OCI-LY3 (cell line): Measurements from ENCODE around the gene DIPK1B.
"Not testable (repeated sequence)": the region's sequence is repeated elsewhere in the genome, so short reads cannot be mapped to it uniquely, and the experiment has no call there.

Experiments
- H2AFZ ChIP-seq: fragments of 200-600, 300-600 bp; shearing (Covaris generic); 2 replicates; pipeline ENCODE4 v1.6.0; 2014; ENCODE audit warnings: antibody characterized with exemption, low read depth, low read length
- H3K27ac ChIP-seq: fragments of 200-600, 300-600 bp; sonication (generic); 2 replicates; pipeline ENCODE4 v1.5.1; 2014; ENCODE audit warnings: mild to moderate bottlenecking, low read length, moderate library complexity, mixed read lengths
- H3K27me3 ChIP-seq: fragments of 200-600, 300-600 bp; sonication (generic); 2 replicates; pipeline ENCODE4 v1.6.1; 2014; ENCODE audit warnings: low read depth, low read length, mixed read lengths
- H3K36me3 ChIP-seq: fragments of 200-600, 300-600 bp; sonication (generic); replicated peaks from 2 replicates; pipeline ENCODE3; 2014; ENCODE audit warnings: low read depth, low read length, mixed read lengths
- H3K4me1 ChIP-seq: fragments of 300-600, 200-600 bp; sonication (generic); 2 replicates; pipeline ENCODE4 v1.6.1; 2014; ENCODE audit warnings: low read length, mixed read lengths
- H3K4me2 ChIP-seq: fragments of 200-600, 300-600 bp; sonication (generic); 2 replicates; pipeline ENCODE4 v1.6.1; 2014; ENCODE audit warnings: low read length, mixed read lengths
- H3K4me3 ChIP-seq: fragments of 300-600, 200-600 bp; sonication (generic); 2 replicates; pipeline ENCODE4 v1.5.1; 2014; ENCODE audit warnings: antibody characterized with exemption, mild to moderate bottlenecking, low read length, moderate library complexity
- H3K79me2 ChIP-seq: fragments of 300-600, 200-600 bp; shearing (Covaris generic); 2 replicates; pipeline ENCODE4 v1.6.1; 2014; ENCODE audit warnings: mild to moderate bottlenecking, low read length, mixed read lengths
- H3K9ac ChIP-seq: fragments of 300-600, 200-600 bp; shearing (Covaris generic); 2 replicates; pipeline ENCODE4 v1.6.0; 2014; ENCODE audit warnings: mild to moderate bottlenecking, low read length, moderate library complexity
- H3K9me3 ChIP-seq: fragments of 200-600, 300-600 bp; shearing (Covaris generic); 2 replicates; pipeline ENCODE4 v1.6.1; 2014; ENCODE audit warnings: low read length, mixed read lengths; ENCODE audit not compliant: insufficient read depth
- H4K20me1 ChIP-seq: fragments of 200-600, 300-600 bp; sonication (generic); 2 replicates; pipeline ENCODE4 v1.6.1; 2016; ENCODE audit warnings: low read length, mixed read lengths; ENCODE audit not compliant: insufficient read depth
- CTCF ChIP-seq: fragments of 200-600, 300-600 bp; sonication (generic); IDR thresholded peaks from 2 replicates; pipeline ENCODE4 v1.5.1; 2014; ENCODE audit warnings: antibody characterized with exemption, low read length, low read depth
- EZH2phosphoT487 ChIP-seq: fragments of 200-600 bp; shearing (Covaris generic); IDR thresholded peaks from 2 replicates; pipeline ENCODE4 v1.6.1; 2018; ENCODE audit warnings: antibody characterized with exemption, mixed run types, low read depth

DIPK1B gene

DNA sequence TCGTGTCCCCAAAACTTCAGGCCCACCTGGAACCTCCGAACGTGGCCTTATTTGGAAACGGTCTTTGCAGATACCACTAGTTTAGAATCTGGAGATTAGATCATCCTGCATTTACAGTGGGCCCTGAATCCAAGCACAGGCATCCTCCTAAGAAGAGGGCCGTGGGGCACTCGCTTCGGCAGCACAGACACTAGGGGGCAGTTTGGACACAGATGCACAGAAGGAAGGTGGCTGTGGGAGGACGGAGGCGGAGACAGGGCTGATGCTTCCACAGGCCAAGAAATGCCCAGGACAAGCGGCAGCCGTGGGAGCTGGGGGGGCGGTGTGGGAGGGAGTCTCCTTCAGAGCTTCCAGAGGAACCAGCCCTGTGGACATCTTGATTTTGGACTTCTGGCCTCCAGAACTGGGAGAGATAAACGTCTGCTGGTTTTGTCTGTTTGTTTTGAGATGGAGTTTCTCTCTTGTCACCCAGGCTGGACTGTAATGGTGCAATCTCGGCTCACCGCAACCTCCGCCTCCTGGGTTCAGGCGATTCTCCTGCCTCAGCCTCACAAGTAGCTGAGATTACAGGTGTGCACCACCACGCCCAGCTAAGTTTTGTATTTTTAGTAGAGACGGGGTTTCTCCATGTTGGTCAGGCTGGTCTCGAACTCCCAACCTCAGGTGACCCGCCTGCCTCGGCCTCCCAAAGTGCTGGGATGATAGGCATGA, 48.6 kb downstream of the DIPK1B start:
- H2AFZ ChIP-seq, H3K27ac ChIP-seq: not testable (repeated sequence)
- peak; percentile 62 for TF ChIP-seq CTCF

DNA sequence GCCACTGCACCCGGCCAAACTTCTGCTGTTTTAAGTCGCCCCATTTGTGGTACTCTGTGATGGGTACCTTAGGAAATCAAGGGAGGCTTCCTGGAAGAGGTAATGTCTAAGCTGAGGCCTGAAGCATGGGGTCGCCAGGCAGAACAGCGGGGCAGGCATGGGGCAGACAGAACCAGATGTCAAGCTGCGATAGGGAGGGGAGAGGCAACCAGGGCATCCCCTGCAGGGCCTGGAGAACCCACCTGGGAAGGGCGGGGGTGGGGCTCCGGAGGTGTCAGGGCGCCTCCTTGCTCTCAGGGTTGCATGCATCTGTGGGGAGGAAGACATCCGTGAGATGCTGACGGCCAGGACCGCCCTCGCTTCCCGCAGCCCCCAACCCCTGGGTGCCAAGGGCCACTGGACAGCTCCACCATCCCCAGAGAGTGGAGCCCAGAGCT, 49.2 kb downstream of the DIPK1B start:
- no peaks in the 10 kb centered on the region for H3K79me2 ChIP-seq
- no peak overlapping the region for H3K9ac ChIP-seq
- no peak overlapping the region for H3K27ac ChIP-seq
- no peaks in the 10 kb centered on the region for H3K36me3 ChIP-seq
- no peak overlapping the region for H3K4me2 ChIP-seq
- H2AFZ ChIP-seq, result no peak overlapping the region
- TF ChIP-seq EZH2phosphoT487, result no peak
- no peak for TF ChIP-seq CTCF
- no peak overlapping the region for H3K4me3 ChIP-seq
- peaks cover 9% of the 10 kb centered on the region; the same call in 1 of the 2 replicates for H3K27me3 ChIP-seq
- no peaks in the 10 kb centered on the region for H3K9me3 ChIP-seq
- no peaks in the 10 kb centered on the region for H4K20me1 ChIP-seq
- peaks cover 11% of the 10 kb centered on the region; the same call in 1 of the 2 replicates for H3K4me1 ChIP-seq

More for the DNA sequence above, 48.6 kb downstream of the DIPK1B start:
- H3K27me3 ChIP-seq, H3K36me3 ChIP-seq, H3K9ac ChIP-seq, H4K20me1 ChIP-seq, H3K4me1 ChIP-seq, H3K79me2 ChIP-seq, H3K4me2 ChIP-seq, H3K4me3 ChIP-seq, H3K9me3 ChIP-seq: not testable (repeated sequence)

- Histone ChIP-seq H3K27ac (no peak overlapping the region), H3K36me3 (no peaks in the 10 kb centered on the region), H3K4me3 (no peak overlapping the region), H3K27me3 (peaks cover 9% of the 10 kb centered on the region; the same call in 1 of the 2 replicates), H3K4me2 (no peak overlapping the region), H3K4me1 (peaks cover 16% of the 10 kb centered on the region), H3K9ac (no peak overlapping the region), H4K20me1 (no peaks in the 10 kb centered on the region), H2AFZ (no peak overlapping the region), H3K9me3 (no peaks in the 10 kb centered on the region), H3K79me2 (no peaks in the 10 kb centered on the region)
- TF ChIP-seq CTCF (no peak), EZH2phosphoT487 (no peak)
These were observed 49.9 kb downstream of the DIPK1B start for GRCh38 chr9:136762221-136762691.

DNA sequence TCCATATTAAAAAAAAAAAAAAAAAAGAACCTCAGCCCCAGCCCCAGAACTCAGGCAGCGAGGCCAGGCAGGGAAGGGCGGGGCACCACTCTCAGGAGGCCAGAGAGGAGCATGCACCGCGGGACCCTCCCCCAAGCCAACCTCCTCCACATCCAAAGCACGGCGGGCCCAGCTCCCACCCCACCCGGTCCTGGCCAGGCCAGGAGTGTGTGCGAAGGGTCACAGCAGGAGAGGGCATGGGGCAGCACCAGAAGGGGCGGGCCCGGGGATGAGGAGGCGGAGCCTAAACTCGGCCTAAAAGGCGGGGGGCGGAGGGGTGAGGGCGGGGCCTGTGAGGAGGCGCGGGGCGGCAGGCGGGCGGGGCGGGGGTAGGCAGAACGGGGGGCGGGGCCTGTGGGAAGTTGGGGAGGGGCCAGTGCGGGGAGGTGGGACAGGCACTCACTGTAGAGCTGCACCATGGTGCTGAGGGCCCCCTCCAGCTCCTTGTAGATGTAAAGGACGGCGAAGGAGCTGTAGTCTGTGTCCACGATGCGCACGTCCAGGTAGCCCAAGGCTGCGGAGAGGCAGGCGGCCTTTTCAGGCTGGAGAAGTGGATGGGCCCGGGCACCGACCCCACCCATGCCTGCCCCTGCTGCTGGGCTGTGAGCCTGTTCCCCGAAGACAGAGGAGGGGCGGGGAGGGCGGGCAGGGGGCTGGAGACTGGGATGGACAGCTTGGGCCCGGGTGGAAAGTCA, 50.7 kb downstream of the DIPK1B start:
- H4K20me1 ChIP-seq, result no peaks in the 10 kb centered on the region
- no peaks in the 10 kb centered on the region for H3K36me3 ChIP-seq
- H3K9me3 ChIP-seq, result no peaks in the 10 kb centered on the region
- TF ChIP-seq EZH2phosphoT487, result no peak
- TF ChIP-seq CTCF, result no peak
- no peak overlapping the region for H3K27ac ChIP-seq
- no peak overlapping the region for H3K9ac ChIP-seq
- no peak overlapping the region for H3K4me2 ChIP-seq
- H2AFZ ChIP-seq, result no peak overlapping the region
- peaks cover 14% of the 10 kb centered on the region for H3K27me3 ChIP-seq
- H3K4me3 ChIP-seq, result no peak overlapping the region
- H3K79me2 ChIP-seq, result no peaks in the 10 kb centered on the region
- peaks cover 24% of the 10 kb centered on the region for H3K4me1 ChIP-seq
